OCI-LY1 (cell line): ENCODE measurements around the gene NKPD1.

Source experiments
- H2AFZ ChIP-seq: fragments of 200-600 bp; sonication (generic), shearing (Covaris generic); 2 replicates; pipeline ENCODE4 v1.6.0; 2014; ENCODE audit warnings: antibody characterized with exemption, mild to moderate bottlenecking, low read length
- H3F3A ChIP-seq: fragments of 200-600 bp; sonication (generic), shearing (Covaris generic); 2 replicates; pipeline ENCODE4 v1.6.0; 2014; ENCODE audit warnings: mild to moderate bottlenecking, antibody characterized with exemption, low read length, moderate library complexity; ENCODE audit not compliant: insufficient read depth
- H3K27ac ChIP-seq: fragments of 200-600 bp; sonication (generic); 2 replicates; pipeline ENCODE4 v1.5.1; 2014; ENCODE audit warnings: low read length, mixed run types, mild to moderate bottlenecking, low read depth; ENCODE audit not compliant: poor library complexity, severe bottlenecking
- H3K27me3 ChIP-seq: fragments of 200-600 bp; sonication (generic); 2 replicates; pipeline ENCODE4 v1.6.0; 2014; ENCODE audit warnings: antibody characterized with exemption, mild to moderate bottlenecking, low read length, moderate library complexity; ENCODE audit not compliant: insufficient read depth
- H3K36me3 ChIP-seq: fragments of 200-600 bp; sonication (generic); 2 replicates; pipeline ENCODE4 v1.6.1; 2014; ENCODE audit warnings: mild to moderate bottlenecking, antibody characterized with exemption, low read length, moderate library complexity, mixed read lengths; ENCODE audit not compliant: insufficient read depth
- H3K4me1 ChIP-seq: fragments of 200-600 bp; sonication (generic); 2 replicates; pipeline ENCODE4 v1.5.1; 2014; ENCODE audit warnings: mild to moderate bottlenecking, low read length, moderate library complexity; ENCODE audit not compliant: insufficient read depth, severe bottlenecking
- H3K4me2 ChIP-seq: fragments of 200-600 bp; sonication (generic), shearing (Covaris generic); 2 replicates; pipeline ENCODE4 v1.6.1; 2014; ENCODE audit warnings: low read length
- H3K4me3 ChIP-seq: fragments of 200-600 bp; sonication (generic); 2 replicates; pipeline ENCODE4 v1.5.1; 2014; ENCODE audit warnings: low read length, low read depth, mild to moderate bottlenecking, mixed read lengths; ENCODE audit not compliant: poor library complexity, severe bottlenecking
- H3K79me2 ChIP-seq: fragments of 200-600 bp; shearing (Covaris generic); 2 replicates; pipeline ENCODE4 v1.6.1; 2016; ENCODE audit warnings: mixed run types, low read length, mixed read lengths; ENCODE audit not compliant: insufficient read depth
- H3K9ac ChIP-seq: fragments of 200-600 bp; sonication (generic), shearing (Covaris generic); 2 replicates; pipeline ENCODE4 v1.6.1; 2014; ENCODE audit warnings: mild to moderate bottlenecking, low read length, mixed read lengths
- H3K9me2 ChIP-seq: fragments of 200-600 bp; sonication (generic), shearing (Covaris generic); 2 replicates; pipeline ENCODE4 v1.6.1; 2014; ENCODE audit warnings: low read depth, mild to moderate bottlenecking, low read length, mixed read lengths
- H3K9me3 ChIP-seq: fragments of 200-600 bp; shearing (Covaris generic); 2 replicates; pipeline ENCODE4 v1.6.1; 2014; ENCODE audit warnings: low read length, mixed read lengths
- H4K20me1 ChIP-seq: fragments of 200-600 bp; sonication (generic), shearing (Covaris generic); 2 replicates; pipeline ENCODE4 v1.6.0; 2016; ENCODE audit warnings: mild to moderate bottlenecking, low read length; ENCODE audit not compliant: insufficient read depth
- CTCF ChIP-seq: fragments of 200-600 bp; sonication (generic), shearing (Covaris generic); IDR thresholded peaks from 2 replicates; pipeline ENCODE4 v1.5.1; 2017; ENCODE audit warnings: mild to moderate bottlenecking, antibody characterized with exemption, low read length, moderate library complexity, mixed read lengths
- EZH2 ChIP-seq: fragments of 200-600 bp; sonication (generic), shearing (Covaris generic); IDR thresholded peaks from 2 replicates; pipeline ENCODE4 v1.8.0; 2017; ENCODE audit warnings: borderline replicate concordance, mixed run types, mild to moderate bottlenecking, antibody characterized with exemption, low read length, moderate library complexity, mixed read lengths

Gene NKPD1

GRCh38 chr19:45152504-45153338 is 8.1 kb downstream of the NKPD1 start:
- H3K4me3 ChIP-seq, result no peak overlapping the region
- H3K9ac ChIP-seq, result no peak overlapping the region
- no peaks in the 10 kb centered on the region for H3K4me1 ChIP-seq
- TF ChIP-seq CTCF (no peak), EZH2 (no peak)
- no peaks in the 10 kb centered on the region for H3K27me3 ChIP-seq
- no peaks in the 10 kb centered on the region for H3K9me2 ChIP-seq
- no peak overlapping the region for H2AFZ ChIP-seq
- no peak overlapping the region for H3K27ac ChIP-seq
- H3K36me3 ChIP-seq, result no peaks in the 10 kb centered on the region
- H3K79me2 ChIP-seq, result no peaks in the 10 kb centered on the region
- no peak overlapping the region for H3K4me2 ChIP-seq
- H4K20me1 ChIP-seq, result no peaks in the 10 kb centered on the region
- H3F3A ChIP-seq, result no peaks in the 10 kb centered on the region
- H3K9me3 ChIP-seq, result no peaks in the 10 kb centered on the region

GRCh38 chr19:45151821-45152503 is 8.8 kb downstream of the NKPD1 start:
- H4K20me1 ChIP-seq, result no peaks in the 10 kb centered on the region
- H3K79me2 ChIP-seq, result no peaks in the 10 kb centered on the region
- H2AFZ ChIP-seq, result no peak overlapping the region
- no peak overlapping the region for H3K4me2 ChIP-seq
- H3K4me1 ChIP-seq, result no peaks in the 10 kb centered on the region
- H3K27ac ChIP-seq, result no peak overlapping the region
- TF ChIP-seq CTCF (no peak), EZH2 (no peak)
- H3F3A ChIP-seq, result no peaks in the 10 kb centered on the region
- H3K27me3 ChIP-seq, result no peaks in the 10 kb centered on the region
- H3K9me3 ChIP-seq, result no peaks in the 10 kb centered on the region
- no peak overlapping the region for H3K4me3 ChIP-seq
- no peak overlapping the region for H3K9ac ChIP-seq
- no peaks in the 10 kb centered on the region for H3K9me2 ChIP-seq
- H3K36me3 ChIP-seq, result no peaks in the 10 kb centered on the region

GRCh38 chr19:45151320-45151719 is 9.5 kb downstream of the NKPD1 start:
- H3K9me3 ChIP-seq, result no peaks in the 10 kb centered on the region
- no peaks in the 10 kb centered on the region for H3K9me2 ChIP-seq
- H3K27ac ChIP-seq, result no peak overlapping the region
- no peaks in the 10 kb centered on the region for H3K79me2 ChIP-seq
- peaks cover 2% of the 10 kb centered on the region; the same call in 1 of the 2 replicates for H3K36me3 ChIP-seq
- no peaks in the 10 kb centered on the region for H3K27me3 ChIP-seq
- no peak overlapping the region for H3K4me3 ChIP-seq
- H3K4me2 ChIP-seq, result no peak overlapping the region
- H3K9ac ChIP-seq, result no peak overlapping the region
- no peaks in the 10 kb centered on the region for H3K4me1 ChIP-seq
- TF ChIP-seq CTCF (no peak), EZH2 (no peak)
- H4K20me1 ChIP-seq, result no peaks in the 10 kb centered on the region
- no peaks in the 10 kb centered on the region for H3F3A ChIP-seq
- H2AFZ ChIP-seq, result no peak overlapping the region
